Mammary epithelial cell (primary cell): Measurements from ENCODE around the gene ALOX5.

Experiments
- EZH2 ChIP-seq: IDR thresholded peaks from 2 replicates; pipeline ENCODE4 v1.6.1; 2012; ENCODE audit warnings: low read length, inconsistent platforms, borderline replicate concordance
- TF ChIP-seq, protein P1 (sequence below), 2 donors: IDR thresholded peaks in 1 of 2; conservative IDR thresholded peaks in 1 of 2; 2 replicates each; pipeline ENCODE4 v1.5.1; 2011 to 2012; ENCODE audit warnings: inconsistent platforms in 2 of 2, low read length in 2 of 2, mild to moderate bottlenecking in 2 of 2, control low read depth in 1 of 2, low read depth in 1 of 2; ENCODE audit not compliant: insufficient read depth in 1 of 2; ENCODE audit errors: extremely low read depth in 1 of 2

DNA sequence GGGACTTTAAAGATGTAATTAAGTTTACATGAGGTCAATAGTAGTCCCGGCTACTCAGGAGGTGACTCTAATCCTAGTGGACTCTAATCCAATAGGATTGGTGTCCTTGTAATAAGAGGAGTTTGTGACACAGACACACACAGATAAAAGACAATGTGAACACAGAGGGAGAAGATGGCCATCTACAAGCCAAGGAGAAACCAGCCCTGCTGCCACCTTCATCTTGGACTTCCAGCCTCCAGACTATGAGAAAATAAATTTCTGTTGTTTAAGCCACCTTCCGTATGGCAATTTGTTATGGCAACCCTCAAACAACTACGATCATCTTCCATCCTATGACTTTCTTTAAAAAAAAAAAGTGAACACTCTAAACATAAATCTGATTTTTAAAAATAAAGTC, 116.3 kb downstream of the ALOX5 start:
- TF ChIP-seq EZH2 = no peak
- TF ChIP-seq, protein P1, sequence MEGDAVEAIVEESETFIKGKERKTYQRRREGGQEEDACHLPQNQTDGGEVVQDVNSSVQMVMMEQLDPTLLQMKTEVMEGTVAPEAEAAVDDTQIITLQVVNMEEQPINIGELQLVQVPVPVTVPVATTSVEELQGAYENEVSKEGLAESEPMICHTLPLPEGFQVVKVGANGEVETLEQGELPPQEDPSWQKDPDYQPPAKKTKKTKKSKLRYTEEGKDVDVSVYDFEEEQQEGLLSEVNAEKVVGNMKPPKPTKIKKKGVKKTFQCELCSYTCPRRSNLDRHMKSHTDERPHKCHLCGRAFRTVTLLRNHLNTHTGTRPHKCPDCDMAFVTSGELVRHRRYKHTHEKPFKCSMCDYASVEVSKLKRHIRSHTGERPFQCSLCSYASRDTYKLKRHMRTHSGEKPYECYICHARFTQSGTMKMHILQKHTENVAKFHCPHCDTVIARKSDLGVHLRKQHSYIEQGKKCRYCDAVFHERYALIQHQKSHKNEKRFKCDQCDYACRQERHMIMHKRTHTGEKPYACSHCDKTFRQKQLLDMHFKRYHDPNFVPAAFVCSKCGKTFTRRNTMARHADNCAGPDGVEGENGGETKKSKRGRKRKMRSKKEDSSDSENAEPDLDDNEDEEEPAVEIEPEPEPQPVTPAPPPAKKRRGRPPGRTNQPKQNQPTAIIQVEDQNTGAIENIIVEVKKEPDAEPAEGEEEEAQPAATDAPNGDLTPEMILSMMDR (conservative IDR thresholded peaks at IDR 0.05 in 1 of 2, IDR thresholded peaks at IDR 0.05 in 1 of 2; ENCODE audit: extremely low read depth in 1 of 2, insufficient read depth in 1 of 2, low read depth in 1 of 2, low read length in 2 of 2) = no peak
